Neural progenitor cell (in vitro differentiated cells): ENCODE results near the gene LRRTM4.

Experiments
- EZH2 ChIP-seq: fragments of 200-600 bp; sonication (generic); IDR thresholded peaks from 2 replicates; pipeline ENCODE4 v1.6.1; 2017; ENCODE audit warnings: antibody characterized with exemption, mild to moderate bottlenecking, moderate library complexity
- TF ChIP-seq, protein P1 (sequence below): fragments of 200-600 bp; sonication (generic); IDR thresholded peaks from 2 replicates; pipeline ENCODE4 v1.5.1; 2017; ENCODE audit warnings: antibody characterized with exemption, mild to moderate bottlenecking

GRCh38 chr2:76965772-76966171 is 556.4 kb downstream of the LRRTM4 start:
- TF ChIP-seq EZH2, result no peak
- TF ChIP-seq, protein P1, sequence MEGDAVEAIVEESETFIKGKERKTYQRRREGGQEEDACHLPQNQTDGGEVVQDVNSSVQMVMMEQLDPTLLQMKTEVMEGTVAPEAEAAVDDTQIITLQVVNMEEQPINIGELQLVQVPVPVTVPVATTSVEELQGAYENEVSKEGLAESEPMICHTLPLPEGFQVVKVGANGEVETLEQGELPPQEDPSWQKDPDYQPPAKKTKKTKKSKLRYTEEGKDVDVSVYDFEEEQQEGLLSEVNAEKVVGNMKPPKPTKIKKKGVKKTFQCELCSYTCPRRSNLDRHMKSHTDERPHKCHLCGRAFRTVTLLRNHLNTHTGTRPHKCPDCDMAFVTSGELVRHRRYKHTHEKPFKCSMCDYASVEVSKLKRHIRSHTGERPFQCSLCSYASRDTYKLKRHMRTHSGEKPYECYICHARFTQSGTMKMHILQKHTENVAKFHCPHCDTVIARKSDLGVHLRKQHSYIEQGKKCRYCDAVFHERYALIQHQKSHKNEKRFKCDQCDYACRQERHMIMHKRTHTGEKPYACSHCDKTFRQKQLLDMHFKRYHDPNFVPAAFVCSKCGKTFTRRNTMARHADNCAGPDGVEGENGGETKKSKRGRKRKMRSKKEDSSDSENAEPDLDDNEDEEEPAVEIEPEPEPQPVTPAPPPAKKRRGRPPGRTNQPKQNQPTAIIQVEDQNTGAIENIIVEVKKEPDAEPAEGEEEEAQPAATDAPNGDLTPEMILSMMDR, result no peak
